ENCODE results near the gene PCNX2.
"Not testable (repeated sequence)": the region's sequence is repeated elsewhere in the genome, so short reads cannot be mapped to it uniquely, and the experiment has no call there.

PCNX2 gene

DNA sequence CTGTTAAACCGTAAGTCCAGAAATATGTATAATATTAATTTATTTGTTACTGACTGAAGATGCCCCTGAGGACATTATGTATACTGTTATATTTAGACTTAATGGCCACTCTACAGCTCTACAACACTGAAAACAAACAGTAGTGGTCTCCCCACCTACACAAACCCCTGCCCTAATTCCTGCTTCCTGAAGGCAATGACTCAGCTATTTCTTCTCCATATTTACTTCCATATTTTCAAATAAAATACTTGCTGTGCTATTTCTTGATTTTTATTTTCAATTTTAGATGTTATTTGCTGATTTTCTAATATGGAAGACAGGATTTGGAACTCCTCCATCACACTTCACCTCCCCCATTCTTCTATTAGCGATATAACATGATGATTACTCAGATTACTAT is 97.6 kb downstream of the PCNX2 start:
- no peak for TF ChIP-seq POLR2A (IDR thresholded peaks at IDR 0.05; ENCODE audit: low read depth, low read length)
- DNase-seq (ENCODE audit: insufficient read length, low spot score) (no peak), FAIRE-seq (no peak)

DNA sequence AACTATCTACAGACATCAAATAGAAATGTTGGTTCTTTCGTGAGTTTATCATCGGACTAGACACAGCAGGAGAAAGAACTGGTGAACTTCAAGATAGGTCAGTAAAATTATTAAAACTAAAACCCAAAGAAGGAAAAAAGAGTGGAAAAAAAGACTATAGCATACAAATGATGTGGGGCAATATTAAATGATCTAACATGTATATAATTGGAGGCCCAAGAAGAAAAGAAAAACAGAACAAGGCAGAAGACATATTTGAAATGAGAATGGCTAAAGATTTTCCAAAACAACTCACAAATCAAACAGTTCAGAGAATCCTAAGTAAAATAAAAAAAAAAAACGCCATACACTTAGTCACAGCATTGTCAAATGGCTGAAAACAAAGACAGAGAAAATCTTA is 101.8 kb downstream of the PCNX2 start:
- FAIRE-seq (no peak), DNase-seq (ENCODE audit: insufficient read length, low spot score) (no peak)
- no peak for TF ChIP-seq POLR2A (IDR thresholded peaks at IDR 0.05; ENCODE audit: low read depth, low read length)

DNA sequence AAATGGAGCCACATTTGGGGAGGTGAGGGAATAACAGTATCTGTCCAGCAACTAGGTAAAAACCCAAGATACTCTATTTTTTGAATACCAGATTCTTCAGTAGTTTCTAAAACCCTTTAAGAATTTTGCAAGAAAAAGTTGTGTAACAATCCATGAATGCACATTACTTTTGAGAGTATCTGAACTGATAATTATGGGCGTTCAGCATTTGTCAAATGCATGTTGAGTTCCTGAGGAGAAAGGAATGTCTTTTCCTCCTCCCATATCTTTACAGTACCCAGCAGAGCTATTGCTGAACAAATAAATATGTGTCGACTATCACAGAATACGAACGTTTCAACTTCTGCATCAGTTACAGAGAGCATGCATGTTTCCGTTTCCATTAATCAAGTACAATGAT is 104.5 kb downstream of the PCNX2 start:
- TF ChIP-seq POLR2A (IDR thresholded peaks at IDR 0.05; ENCODE audit: low read depth, low read length) = no peak
- DNase-seq (ENCODE audit: insufficient read length, low spot score) = no peak
- FAIRE-seq = no peak

DNA sequence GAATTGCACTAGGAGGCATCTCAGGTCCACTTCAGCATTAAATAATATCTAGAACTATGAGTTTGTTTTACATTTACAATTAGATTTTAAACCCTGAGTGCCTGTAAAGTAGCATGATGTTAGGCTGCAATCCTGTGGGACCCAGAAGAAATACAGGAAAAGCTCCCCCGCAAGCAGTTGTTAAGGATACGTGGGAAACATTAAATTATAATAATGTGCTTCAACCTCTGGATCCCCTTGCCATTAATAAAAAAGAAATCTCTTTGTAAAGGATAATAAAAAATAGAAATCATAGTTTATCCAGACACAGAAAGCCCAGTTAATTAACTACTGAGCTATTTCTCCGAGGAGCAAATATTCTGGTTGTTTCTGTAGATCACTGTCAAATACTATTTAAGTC is 106.0 kb downstream of the PCNX2 start:
- TF ChIP-seq POLR2A (IDR thresholded peaks at IDR 0.05; ENCODE audit: low read depth, low read length) = no peak
- DNase-seq (ENCODE audit: insufficient read length, low spot score) (no peak), FAIRE-seq (no peak)

DNA sequence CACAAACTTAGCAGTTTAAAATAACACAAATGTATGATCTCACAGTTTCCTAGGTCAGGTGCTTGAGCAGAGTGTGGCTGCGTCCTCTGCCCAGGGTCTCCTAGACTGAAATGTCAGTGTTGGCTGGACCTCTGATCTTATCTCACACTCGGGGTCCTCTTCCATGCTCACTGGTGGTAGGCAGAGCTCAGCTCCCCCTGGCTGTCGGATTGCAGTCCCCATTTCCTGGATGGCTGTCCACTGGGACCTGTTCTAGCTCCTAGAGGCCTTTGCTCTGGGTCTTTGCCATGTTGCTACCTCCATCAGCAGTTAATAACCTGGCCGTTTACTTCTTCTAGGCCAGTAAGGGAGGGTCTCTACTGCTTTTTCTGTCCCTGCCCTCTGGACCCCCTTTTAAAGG is 107.5 kb downstream of the PCNX2 start:
- FAIRE-seq = no peak
- DNase-seq (ENCODE audit: insufficient read length, low spot score) = no peak
- no peak for TF ChIP-seq POLR2A (IDR thresholded peaks at IDR 0.05; ENCODE audit: low read depth, low read length)

DNA sequence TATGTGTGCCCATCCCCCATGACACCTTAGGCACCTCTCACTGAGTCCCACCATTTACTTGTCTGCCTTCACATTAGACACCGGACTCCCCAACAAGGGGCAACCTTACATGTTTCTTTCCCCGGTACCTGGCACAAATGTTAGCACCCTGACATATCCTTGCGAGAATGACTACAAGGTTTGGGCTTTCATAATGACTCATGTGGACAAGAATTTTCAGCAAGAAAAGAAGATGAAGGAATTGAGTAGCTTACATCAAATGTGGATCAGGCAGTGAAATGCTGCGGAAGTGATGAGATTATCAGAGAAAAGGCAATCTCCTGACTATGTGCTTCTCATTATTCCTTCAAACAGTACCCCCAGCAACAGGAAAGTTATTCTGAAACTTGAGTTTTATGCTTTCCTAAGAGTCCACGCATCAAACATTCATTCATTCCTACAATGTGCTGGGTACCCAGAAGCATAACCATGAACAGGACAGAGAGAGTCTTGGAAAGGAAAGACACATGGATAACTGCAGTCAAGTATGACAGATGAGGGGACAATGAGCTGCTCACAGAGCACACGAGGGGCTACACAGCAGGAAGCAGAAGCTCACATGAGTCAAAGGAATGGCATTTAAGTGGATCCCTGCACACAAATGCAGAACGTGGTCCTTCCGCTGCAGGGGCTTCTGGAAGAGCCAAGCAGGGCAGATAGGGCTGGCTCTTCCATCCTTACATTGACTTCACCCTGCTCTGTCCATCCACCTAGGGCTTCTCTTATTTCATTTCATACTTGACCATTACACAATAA is 112.1 kb downstream of the PCNX2 start:
- no peak for DNase-seq (ENCODE audit: insufficient read length, low spot score)
- no peak for FAIRE-seq
- no peak for TF ChIP-seq POLR2A (IDR thresholded peaks at IDR 0.05; ENCODE audit: low read depth, low read length)

DNA sequence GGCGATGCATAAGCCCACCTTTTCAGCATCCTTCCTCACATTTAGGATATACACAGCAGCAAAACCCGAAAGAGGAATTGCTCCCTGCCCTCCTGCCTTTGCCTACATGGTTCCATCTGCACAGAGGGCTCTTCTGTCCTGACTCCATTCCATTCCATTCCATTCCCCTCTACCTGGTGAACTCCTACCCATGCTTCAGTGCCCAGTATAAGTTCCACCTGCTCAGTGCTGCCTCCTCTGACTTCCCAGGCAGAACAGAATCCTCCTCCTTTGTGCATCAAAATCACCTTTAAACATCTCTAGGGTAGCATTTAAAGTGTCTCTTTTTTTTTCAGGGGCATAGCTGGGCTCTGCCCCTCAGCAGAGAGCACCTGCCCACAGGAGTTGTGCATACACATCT is 112.9 kb downstream of the PCNX2 start:
- FAIRE-seq = no peak
- DNase-seq (ENCODE audit: insufficient read length, low spot score) = no peak
- TF ChIP-seq POLR2A (IDR thresholded peaks at IDR 0.05; ENCODE audit: low read depth, low read length) = no peak

DNA sequence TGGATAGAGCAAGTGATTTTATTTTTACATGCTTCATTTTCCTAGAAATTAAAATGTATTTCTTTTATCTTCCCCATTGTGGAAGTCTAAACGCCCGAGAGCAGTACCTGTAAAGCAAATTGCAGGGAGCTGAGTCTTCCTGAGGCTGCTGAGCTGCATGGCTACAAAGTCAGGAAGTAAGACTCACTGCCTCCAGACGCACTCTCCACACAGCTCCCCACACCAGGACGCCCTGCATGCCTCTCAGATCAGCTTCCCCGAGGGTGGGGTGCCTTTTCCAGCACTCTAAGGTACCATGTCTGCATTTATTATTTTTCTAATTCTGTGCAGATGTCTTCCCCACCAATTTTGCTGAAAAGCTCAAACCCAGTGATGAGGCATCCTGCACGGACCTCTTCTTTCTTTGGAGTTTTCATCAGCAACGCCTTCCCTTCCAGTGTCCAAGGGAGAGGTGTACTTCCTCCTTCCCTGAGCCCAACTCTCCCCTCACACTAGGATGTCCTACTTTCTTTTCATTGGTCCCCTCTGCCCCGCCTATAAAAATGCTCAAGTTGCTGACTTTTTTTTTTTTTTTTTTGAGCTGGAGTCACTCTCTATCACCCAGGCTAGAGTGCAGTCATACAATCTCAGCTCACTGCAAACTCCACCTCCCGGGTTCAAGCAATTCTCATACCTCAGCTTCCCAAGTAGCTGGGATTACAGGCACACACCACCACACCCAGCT is 114.7 kb downstream of the PCNX2 start:
- DNase-seq (ENCODE audit: insufficient read length, low spot score) = no peak
- no peak for TF ChIP-seq POLR2A (IDR thresholded peaks at IDR 0.05; ENCODE audit: low read depth, low read length)
- FAIRE-seq = no peak

DNA sequence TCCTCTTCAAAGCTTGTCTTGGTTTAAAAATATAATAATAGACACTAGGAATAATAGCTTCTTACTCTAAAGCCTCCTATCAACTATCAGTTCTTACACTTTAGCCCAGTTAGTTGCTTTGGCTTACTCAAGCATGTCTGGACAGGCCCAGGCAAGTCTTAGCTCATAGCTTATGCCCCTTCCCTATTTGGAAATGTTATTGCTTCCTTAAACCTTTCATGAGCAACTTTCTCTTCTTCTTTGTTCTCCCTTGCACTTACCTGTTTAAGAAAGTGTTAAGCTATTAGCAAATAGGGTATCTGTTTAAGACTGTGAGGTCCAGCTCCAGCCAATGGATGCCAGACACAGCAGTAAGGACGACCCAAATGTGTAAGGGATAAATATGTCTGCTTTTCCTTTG is 115.9 kb downstream of the PCNX2 start:
- FAIRE-seq; DNase-seq (ENCODE audit: insufficient read length, low spot score): not testable (repeated sequence)

DNA sequence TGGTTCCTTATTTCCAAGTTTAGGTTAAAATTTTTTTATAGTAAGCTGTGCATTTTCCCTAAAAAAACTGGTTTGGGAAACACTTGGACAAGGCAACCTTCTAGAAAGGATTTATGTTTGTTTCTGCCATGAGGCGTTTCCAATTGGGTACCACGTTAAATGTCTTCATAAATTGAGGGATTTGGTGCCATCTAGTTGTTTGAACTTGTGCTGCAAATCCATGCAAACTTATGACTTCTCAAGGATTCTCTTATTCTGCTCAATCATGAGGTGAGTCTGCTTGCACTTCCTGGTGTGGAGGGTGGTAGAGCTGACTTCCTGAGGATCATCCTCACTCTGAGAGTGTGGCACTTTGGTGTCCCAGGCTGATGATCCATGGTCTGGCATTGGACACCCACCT is 123.3 kb downstream of the PCNX2 start:
- no peak for FAIRE-seq
- DNase-seq (ENCODE audit: insufficient read length, low spot score) = no peak
- no peak for TF ChIP-seq POLR2A (IDR thresholded peaks at IDR 0.05; ENCODE audit: low read depth, low read length)

DNA sequence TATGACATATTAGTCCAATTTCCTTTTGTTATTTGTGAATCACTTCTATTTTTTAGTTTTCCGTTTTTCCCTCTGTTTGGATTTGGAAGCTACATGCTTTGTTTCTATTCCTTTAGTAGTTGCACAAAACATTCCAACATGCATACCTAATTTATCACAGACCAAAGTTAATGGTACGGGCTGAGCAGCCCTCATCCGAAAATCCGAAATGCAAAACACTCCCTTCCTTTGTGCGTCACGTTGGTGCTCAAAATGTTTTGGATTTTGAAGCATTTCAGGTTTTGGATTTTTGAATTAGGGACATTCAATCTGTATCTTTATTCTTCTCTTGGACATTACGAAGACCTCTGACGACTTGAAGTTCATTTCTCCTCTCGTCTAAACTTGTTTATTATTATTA is 124.8 kb downstream of the PCNX2 start:
- FAIRE-seq (no peak), DNase-seq (ENCODE audit: insufficient read length, low spot score) (no peak)
- TF ChIP-seq POLR2A (IDR thresholded peaks at IDR 0.05; ENCODE audit: low read depth, low read length) = no peak

DNA sequence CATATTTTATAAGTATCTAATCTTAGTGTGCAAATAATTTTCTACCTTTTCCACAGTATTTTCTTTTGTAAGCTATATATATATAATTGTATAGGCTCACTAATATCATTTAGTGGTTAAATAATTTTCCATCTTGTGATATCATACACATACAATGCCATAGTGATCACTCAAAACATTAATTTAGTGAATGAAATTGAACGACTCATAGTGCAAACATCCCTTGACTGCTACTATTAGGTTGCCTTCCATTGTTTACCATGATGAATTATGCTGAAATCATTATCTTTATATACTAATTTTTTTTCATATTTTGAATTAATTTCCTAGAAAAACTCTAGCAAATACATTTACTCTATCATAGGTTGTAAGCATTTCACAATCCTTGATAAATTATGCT is 127.1 kb downstream of the PCNX2 start:
- no peak for DNase-seq (ENCODE audit: insufficient read length, low spot score)
- TF ChIP-seq POLR2A (IDR thresholded peaks at IDR 0.05; ENCODE audit: low read depth, low read length) = no peak
- FAIRE-seq = no peak

DNA sequence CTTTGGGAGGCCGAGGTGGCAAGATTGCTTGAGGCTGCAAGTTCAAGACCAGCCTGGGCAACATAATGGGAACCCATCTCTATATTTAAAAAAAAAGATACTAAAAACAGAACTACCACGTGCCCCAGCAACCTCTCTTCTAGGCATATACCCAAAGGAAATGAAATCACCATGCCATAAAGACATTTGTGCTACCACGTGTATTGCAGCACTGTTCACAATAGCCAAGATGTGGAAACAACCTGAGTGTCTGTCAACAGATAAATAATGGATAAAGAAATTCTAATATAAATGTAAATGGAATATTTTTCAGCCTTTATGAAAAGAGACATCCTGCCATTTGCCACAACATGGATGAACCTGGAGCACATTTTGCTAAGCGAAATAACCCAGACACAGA is 128.6 kb downstream of the PCNX2 start:
- DNase-seq (ENCODE audit: insufficient read length, low spot score) (no peak), FAIRE-seq (no peak)
- TF ChIP-seq POLR2A (IDR thresholded peaks at IDR 0.05; ENCODE audit: low read depth, low read length) = no peak

DNA sequence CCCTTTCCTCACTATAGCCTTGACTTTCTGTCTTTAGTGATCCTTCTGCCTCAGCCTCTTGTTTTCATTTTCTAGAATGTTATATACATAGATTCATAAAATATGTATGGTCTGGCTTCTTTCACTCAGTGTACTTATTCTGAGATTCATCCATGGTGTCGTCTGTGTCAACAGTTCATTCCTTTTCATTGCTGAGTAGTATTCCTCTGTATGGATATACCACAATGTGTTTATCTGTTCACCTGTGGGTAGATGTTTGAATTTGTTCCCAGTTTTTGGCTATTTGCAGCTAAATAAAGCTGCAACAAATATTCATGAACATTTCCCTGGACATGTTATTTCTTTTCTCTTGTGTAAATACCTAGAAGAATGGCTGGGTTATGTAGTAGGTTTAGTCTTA is 131.8 kb downstream of the PCNX2 start:
- no peak for TF ChIP-seq POLR2A (IDR thresholded peaks at IDR 0.05; ENCODE audit: low read depth, low read length)
- FAIRE-seq (peak; percentile 27), DNase-seq (ENCODE audit: insufficient read length, low spot score) (no peak)

DNA sequence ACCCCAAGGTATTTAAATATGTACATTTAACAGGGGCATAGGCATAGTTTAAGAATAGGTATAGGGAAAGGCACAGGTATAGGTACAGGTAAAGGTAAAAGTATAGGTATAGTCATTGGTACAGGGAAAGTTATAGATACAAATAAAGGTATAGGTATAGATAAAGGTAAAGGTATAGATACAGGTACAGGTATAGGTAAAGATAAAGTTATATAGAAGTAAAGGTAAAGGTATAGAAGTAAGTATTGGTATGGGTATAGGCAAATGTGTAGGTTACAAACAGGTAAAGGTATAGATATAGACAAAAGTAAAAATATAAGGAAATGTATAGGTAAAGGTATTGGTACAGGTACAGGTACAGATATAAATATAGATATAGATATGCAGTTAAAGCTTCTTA is 137.2 kb downstream of the PCNX2 start:
- TF ChIP-seq POLR2A (IDR thresholded peaks at IDR 0.05; ENCODE audit: low read depth, low read length) = no peak
- FAIRE-seq = no peak

More for the DNA sequence above, 137.2 kb downstream of the PCNX2 start:
- DNase-seq (ENCODE audit: insufficient read length, low spot score) = no peak
